ENCODE measurements around the gene WLS.

The WLS gene

GRCh38 chr1:68129536-68130250 is 102.6 kb downstream of the WLS start:
- FAIRE-seq = no peak

GRCh38 chr1:68128820-68129219 is 103.5 kb downstream of the WLS start:
- no peak for FAIRE-seq

GRCh38 chr1:68128157-68128556 is 104.2 kb downstream of the WLS start:
- FAIRE-seq = no peak

- FAIRE-seq = no peak
Measured at GRCh38 chr1:68121536-68121935, 110.8 kb downstream of the WLS start.

GRCh38 chr1:68120136-68120791 is 112.1 kb downstream of the WLS start:
- FAIRE-seq = peak; percentile 41

- FAIRE-seq = no peak
Measured at GRCh38 chr1:68119445-68119844, 112.9 kb downstream of the WLS start.

GRCh38 chr1:68117416-68117815 is 114.9 kb downstream of the WLS start:
- FAIRE-seq = no peak

GRCh38 chr1:68116643-68117235 is 115.6 kb downstream of the WLS start:
- FAIRE-seq = no peak

GRCh38 chr1:68115308-68115707 is 117.0 kb downstream of the WLS start:
- no peak for FAIRE-seq

- FAIRE-seq = no peak
Measured at GRCh38 chr1:68113966-68114365, 118.4 kb downstream of the WLS start.

GRCh38 chr1:68112835-68113243 is 119.5 kb downstream of the WLS start:
- no peak for FAIRE-seq

- FAIRE-seq = no peak
Measured at GRCh38 chr1:68111519-68112436, 120.5 kb downstream of the WLS start.

- FAIRE-seq = no peak
Measured at GRCh38 chr1:68107771-68108170, 124.6 kb downstream of the WLS start.

GRCh38 chr1:68103884-68104554 is 128.3 kb downstream of the WLS start:
- FAIRE-seq = no peak

- FAIRE-seq = no peak
Measured at GRCh38 chr1:68103011-68103545, 129.2 kb downstream of the WLS start.

GRCh38 chr1:68101829-68102228 is 130.5 kb downstream of the WLS start:
- FAIRE-seq = no peak

- no peak for FAIRE-seq
Measured at GRCh38 chr1:68100571-68100970, 131.8 kb downstream of the WLS start.

- FAIRE-seq = no peak
Measured at GRCh38 chr1:68093737-68094136, 138.6 kb downstream of the WLS start.

GRCh38 chr1:68087184-68087583 is 145.1 kb downstream of the WLS start:
- FAIRE-seq = no peak

- FAIRE-seq = no peak
Measured at GRCh38 chr1:68085752-68086151, 146.6 kb downstream of the WLS start.

GRCh38 chr1:68083686-68084085 is 148.6 kb downstream of the WLS start:
- FAIRE-seq = no peak

GRCh38 chr1:68081775-68082283 is 150.5 kb downstream of the WLS start:
- FAIRE-seq = no peak
